BJ (cell line): ENCODE results near the gene LCN1. TPM values are rescaled to one million over a fixed set of nuclear protein-coding genes. Genes with fewer than 3 reads are reported as not detected.
"Not testable (repeated sequence)": the region's sequence is repeated elsewhere in the genome, so short reads cannot be mapped to it uniquely, and the experiment has no call there.

Experiments
- CTCF ChIA-PET: fragments of 350-600 bp; formaldehyde crosslinking; extraction: SDS; loops from one replicate; lab custom pipeline; 2021; ENCODE audit warnings: antibody characterized with exemption, inconsistent platforms; lab: Yijun Ruan, JAX
- POLR2A ChIA-PET: fragments of 300-600 bp; sonication (Branson Sonifier 250); formaldehyde crosslinking; extraction: SDS; loops from one replicate; lab custom pipeline; 2021; ENCODE audit warnings: antibody characterized with exemption; lab: Charles Lee
- DNase-seq: peaks from one replicate; pipeline ENCODE4 v3.0.0-alpha.2; 2011; ENCODE audit warnings: low read depth
- H3K27me3 ChIP-seq: 2 replicates; pipeline ENCODE4 v1.6.0; 2011; ENCODE audit warnings: low read length; ENCODE audit not compliant: control insufficient read depth, insufficient read depth
- H3K36me3 ChIP-seq: 2 replicates; pipeline ENCODE4 v1.5.1; 2011; ENCODE audit warnings: low read length; ENCODE audit not compliant: control insufficient read depth, insufficient read depth
- H3K4me3 ChIP-seq: 2 replicates; pipeline ENCODE4 v1.5.1; 2011; ENCODE audit warnings: low read depth, mild to moderate bottlenecking, control low read depth, low read length
- polyA plus RNA-seq: library from polyadenylated mRNA; depleted of rRNA; stranded (reverse); fragments of >200 nt; gene quantifications from 2 replicates; pipeline ENCODE4 v1.2.3, GENCODE V29; 2011
- TF ChIP-seq, protein P1 (sequence below): IDR thresholded peaks from 2 replicates; pipeline ENCODE4 v1.5.1; 2011; ENCODE audit warnings: low read depth, mild to moderate bottlenecking, control low read depth, inconsistent platforms, low read length, moderate library complexity; ENCODE audit not compliant: insufficient read depth

The LCN1 gene
- polyA plus RNA-seq, 1 experiment = not detected

DNA sequence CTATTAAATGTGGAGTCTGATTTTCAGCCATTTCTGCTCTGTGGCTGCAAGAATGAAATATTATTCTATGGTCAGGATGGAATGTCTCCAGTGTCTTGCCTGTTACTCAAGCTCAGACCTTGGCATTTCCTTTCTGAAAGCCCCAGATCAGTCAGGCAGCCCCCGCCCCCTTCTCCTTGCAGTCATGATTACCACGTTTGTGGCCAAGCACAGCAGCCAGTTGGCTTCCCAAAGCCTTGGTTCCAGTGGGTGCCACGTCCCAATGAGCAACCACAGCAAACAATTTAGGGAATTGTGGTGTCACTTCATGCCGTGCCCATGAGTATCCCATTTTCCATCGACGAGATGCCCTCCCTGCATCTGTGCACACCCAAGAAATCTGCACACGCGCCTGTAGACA lies 15.0 kb downstream of the LCN1 start:
- POLR2A ChIA-PET = no interaction called here

DNA sequence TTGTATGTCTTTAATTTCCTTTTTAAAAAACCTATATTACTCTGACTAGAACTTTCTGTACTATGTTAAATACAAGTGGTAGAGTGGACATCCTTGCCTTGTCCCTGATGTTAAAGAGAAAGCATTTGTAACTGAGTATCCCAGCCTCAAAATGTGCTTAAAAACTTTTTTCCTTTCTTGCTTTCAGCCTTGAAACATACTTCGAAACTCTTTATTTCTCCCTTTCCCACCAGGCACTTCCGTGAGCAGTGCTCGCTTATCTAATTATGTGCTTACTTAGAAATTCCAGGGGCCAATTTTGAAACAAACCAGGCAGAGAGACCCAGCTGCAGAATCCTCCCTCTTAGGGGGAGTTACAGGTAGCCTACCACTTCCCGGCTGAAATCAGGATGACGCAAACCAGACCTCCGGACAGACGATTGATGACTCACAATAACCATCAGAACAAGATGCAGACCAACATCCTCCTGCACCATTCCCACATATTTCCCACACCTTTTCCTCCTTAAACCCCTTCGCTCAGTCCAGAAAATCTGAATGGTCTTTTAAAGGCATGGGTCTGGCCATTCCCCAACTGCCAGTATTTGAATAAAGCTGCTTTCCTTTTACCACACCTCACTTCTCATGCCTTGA lies 22.1 kb downstream of the LCN1 start:
- CTCF ChIA-PET = not testable (repeated sequence)

More for the DNA sequence above, 15.0 kb downstream of the LCN1 start:
- TF ChIP-seq, protein P1, sequence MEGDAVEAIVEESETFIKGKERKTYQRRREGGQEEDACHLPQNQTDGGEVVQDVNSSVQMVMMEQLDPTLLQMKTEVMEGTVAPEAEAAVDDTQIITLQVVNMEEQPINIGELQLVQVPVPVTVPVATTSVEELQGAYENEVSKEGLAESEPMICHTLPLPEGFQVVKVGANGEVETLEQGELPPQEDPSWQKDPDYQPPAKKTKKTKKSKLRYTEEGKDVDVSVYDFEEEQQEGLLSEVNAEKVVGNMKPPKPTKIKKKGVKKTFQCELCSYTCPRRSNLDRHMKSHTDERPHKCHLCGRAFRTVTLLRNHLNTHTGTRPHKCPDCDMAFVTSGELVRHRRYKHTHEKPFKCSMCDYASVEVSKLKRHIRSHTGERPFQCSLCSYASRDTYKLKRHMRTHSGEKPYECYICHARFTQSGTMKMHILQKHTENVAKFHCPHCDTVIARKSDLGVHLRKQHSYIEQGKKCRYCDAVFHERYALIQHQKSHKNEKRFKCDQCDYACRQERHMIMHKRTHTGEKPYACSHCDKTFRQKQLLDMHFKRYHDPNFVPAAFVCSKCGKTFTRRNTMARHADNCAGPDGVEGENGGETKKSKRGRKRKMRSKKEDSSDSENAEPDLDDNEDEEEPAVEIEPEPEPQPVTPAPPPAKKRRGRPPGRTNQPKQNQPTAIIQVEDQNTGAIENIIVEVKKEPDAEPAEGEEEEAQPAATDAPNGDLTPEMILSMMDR = no peak
- Histone ChIP-seq H3K27me3 (no peaks in the 10 kb centered on the region), H3K4me3 (no peak overlapping the region), H3K36me3 (no peaks in the 10 kb centered on the region)
- CTCF ChIA-PET = interaction anchor here (0.5 kb wide), 1 partner anchor 11 kb away, joined by 3 read pairs; no protein-coding TSS in a partner anchor
- DNase-seq = no peak

DNA sequence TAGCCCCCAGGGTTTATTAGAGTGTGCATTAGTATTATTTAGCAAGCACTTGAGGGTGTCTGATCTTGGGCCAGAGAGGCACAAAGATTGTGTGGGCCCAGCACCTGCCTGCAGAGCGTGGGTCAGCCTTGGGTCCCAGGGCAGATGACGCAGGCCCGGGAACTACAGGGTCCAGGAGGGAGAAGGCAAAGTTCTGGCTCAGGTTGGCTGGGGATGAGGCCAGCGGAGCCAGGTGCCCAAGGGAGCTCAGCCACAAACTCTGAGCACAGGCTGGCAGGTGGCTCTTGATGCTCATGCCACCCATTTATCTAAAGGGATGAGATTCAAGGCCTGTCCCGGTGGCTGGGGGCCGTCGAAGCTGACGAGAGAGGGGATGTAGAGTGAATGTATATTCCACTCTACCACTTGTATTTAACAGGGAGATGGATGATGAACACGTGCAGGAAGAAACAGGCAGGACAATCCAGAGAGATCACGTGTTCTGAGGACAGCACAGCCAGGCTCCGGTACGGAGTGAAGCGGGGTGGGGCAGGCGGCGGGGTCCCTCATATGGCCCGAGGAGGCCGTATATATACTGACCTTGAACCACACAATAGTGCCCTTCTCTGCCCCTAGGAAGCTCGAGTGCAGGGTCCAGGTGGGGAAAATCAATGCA lies 23.9 kb downstream of the LCN1 start:
- ChIA-PET CTCF (no interaction called here), POLR2A (no interaction called here)
- H3K36me3 ChIP-seq = no peaks in the 10 kb centered on the region
- H3K27me3 ChIP-seq = no peaks in the 10 kb centered on the region
- TF ChIP-seq, protein P1 = no peak
- DNase-seq = no peak
- no peak overlapping the region for H3K4me3 ChIP-seq

More for the DNA sequence above, 22.1 kb downstream of the LCN1 start:
- DNase-seq, H3K4me3 ChIP-seq, H3K36me3 ChIP-seq, POLR2A ChIA-PET, H3K27me3 ChIP-seq: not testable (repeated sequence)

DNA sequence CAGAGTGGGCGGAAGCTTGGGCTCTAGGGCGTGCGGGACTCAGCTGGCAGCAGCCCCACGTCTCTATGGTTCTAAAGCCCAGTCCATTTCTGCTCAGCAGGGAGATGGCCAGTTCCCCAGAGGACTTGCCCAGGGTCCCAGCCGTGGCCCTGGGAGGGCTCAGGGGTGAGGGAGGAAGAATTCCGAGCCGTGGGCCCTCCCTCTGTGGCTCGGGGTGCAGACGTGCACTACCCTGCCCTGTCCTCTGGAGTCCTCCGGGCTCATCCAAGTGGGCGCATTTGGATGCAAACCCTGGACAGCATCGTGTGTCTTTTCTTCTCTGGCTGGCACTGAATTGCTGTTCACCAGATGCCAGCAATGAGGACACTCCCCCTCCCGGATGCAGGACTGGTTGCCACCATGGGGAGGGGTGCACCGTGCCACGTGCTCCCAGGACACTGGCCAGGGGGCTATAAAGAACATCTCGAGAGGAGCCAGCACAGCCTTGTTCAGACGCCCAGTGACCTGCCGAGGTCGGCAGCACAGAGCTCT lies 24.5 kb downstream of the LCN1 start, which contains the start of gene OBP2A:
Gene OBP2A (plus strand): TSS at position 481 of the 531 bp plus-strand sequence. CDS start 55 bp downstream, outside the sequence.
- H3K4me3 ChIP-seq, CTCF ChIA-PET, H3K36me3 ChIP-seq, DNase-seq, POLR2A ChIA-PET, H3K27me3 ChIP-seq: not testable (repeated sequence)

DNA sequence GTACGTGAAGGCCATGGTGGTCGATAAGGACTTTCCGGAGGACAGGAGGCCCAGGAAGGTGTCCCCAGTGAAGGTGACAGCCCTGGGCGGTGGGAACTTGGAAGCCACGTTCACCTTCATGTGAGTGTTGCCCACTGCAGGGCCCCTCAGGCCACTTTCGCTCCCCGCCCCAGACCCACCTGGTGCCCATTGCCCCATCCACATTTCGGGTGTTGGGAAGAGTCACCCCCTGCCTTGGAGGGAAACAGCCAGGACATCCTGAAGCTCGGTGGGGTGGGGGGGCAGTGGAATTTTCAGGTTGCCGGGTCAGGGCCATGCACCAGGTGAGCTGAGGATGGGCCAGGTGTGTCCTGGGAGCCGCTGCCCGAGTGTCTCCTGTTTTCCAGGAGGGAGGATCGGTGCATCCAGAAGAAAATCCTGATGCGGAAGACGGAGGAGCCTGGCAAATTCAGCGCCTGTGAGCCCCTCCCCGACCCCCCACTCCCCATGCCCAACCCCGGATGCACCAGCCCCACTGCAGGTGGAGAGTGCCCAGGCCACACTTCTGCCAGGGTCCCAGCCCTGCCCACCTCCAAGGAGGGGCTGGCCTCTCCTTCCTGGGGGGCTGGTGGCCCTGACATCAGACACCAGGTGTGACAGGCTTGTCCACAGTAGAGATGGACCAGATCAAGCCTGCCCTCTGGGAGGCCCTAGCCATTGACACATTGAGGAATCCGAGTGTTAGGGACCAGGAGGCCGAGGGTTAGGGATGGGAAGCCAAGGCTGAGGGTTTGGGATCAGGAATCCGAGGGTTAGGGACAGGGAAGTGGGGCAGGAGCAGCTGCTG lies 25.8 kb downstream of the LCN1 start:
- POLR2A ChIA-PET, DNase-seq, CTCF ChIA-PET, H3K4me3 ChIP-seq, H3K36me3 ChIP-seq, H3K27me3 ChIP-seq: not testable (repeated sequence)

DNA sequence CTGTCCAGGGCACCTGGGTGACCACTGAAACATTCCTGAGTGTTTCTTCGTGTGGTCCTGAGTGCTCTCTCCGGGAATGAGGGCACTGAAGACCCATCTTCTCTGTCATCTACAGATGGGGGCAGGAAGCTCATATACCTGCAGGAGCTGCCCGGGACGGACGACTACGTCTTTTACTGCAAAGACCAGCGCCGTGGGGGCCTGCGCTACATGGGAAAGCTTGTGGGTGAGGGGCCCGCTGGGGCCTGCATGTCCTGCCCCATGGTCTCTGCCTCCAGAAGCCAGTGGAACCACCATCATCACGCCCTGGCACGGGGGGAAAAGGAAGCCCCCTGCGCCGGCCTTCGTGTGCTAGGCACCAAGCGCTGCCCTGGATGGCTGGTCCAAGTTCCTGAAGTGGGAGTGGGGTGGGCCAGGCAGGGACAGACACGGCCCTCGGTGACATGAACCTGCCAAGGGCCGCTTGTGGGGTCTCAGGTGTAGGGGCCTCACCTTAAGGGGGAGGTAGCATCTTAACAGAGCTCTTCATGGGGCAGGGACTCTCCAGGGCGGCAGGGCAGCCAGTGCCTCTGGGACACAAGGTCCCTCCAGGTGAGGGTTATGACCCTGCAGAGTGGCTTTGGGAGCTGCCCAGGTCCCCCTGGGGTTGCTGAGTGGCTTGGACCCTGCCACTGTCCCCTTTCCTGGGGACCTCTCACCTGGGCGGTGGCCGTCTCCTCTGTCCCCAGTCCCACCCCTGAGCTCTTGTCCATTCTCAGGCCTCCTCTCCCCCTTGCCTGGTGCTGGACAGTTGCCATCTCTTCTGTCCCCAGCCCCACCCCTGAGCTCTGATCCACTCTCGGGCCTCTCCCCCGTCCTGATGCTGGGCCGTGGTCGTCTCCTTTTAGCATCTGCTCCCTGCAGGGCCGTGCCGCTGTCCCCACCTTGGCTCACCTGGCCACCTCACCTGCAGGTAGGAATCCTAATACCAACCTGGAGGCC lies 26.8 kb downstream of the LCN1 start:
- no peaks in the 10 kb centered on the region for H3K36me3 ChIP-seq
- TF ChIP-seq, protein P1 = no peak
- POLR2A ChIA-PET = no interaction called here
- no peak for DNase-seq
- no peaks in the 10 kb centered on the region for H3K27me3 ChIP-seq
- CTCF ChIA-PET = no interaction called here
- no peak overlapping the region for H3K4me3 ChIP-seq

DNA sequence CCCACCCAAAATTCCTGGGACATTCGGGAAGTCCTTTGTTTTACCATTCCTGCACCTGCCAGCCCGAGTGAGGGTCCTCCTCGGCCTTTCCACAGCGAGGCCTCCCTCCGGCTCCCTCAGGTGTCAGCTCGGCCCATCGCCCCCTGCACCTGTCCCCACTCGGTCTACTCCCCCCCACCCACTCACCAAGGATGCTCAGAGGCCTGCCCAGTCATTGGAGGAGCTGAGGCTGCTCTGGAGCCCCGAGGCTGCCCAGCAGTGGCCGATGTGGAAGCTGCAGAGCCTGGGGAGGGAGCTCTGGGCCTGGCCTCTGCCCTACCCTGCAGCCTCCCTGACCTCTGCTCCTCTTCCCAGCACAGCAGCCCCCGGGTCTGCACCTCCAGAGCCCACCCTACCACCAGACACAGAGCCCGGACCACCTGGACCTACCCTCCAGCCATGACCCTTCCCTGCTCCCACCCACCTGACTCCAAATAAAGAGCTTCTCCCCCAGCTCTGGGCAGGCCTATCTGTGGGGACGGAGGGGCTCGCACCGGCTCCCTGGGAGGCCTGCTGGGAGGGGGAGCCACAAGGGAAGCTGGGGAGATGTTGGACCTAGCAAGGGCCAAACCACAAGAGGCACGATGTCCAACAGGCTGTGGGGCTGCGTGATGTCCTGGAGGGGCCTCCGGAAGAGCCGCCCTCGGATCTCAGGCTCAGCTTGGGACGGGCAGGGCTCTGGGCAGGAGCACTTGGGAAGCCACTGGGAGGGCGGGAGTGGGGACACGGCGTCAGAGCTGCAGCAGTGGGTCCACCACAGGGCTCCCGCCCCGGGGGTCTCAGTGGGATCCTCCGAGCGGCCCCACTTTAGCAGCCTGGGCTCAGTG lies 28.5 kb downstream of the LCN1 start:
- DNase-seq, H3K36me3 ChIP-seq, H3K4me3 ChIP-seq, H3K27me3 ChIP-seq, POLR2A ChIA-PET: not testable (repeated sequence)
- CTCF ChIA-PET = interaction anchor here (0.6 kb wide), 1 partner anchor 38 kb away, joined by 3 read pairs; no protein-coding TSS in a partner anchor
